HCT116 (cell line): ENCODE results near the gene IRF2BP1. TPM values are rescaled to one million over a fixed set of nuclear protein-coding genes. Genes with fewer than 3 reads are reported as not detected.

ENCODE experiments used
- ATAC-seq: fragments of 200-7000 bp; cut with Tn5 transposase; 2 replicates; pipeline ENCODE4 v1.9.1; 2020; ENCODE audit warnings: mild to moderate bottlenecking, moderate library complexity
- BruUV-seq: library from RNA; stranded (reverse); fragments of 400-500 nt; replicated peaks from 2 replicates; lab custom pipeline; 2021; lab: Mats Ljungman, UMichigan
- CTCF ChIA-PET: fragments of 300-600 bp; sonication (Branson Sonifier 250); formaldehyde crosslinking; loops from one replicate; lab custom pipeline; 2021; ENCODE audit warnings: antibody characterized with exemption; lab: Charles Lee
- POLR2A ChIA-PET: fragments of 300-600, 350-600 bp; sonication (Branson Sonifier 250); formaldehyde crosslinking; loops from one replicate; lab custom pipeline; 2021; ENCODE audit warnings: antibody characterized with exemption; lab: Charles Lee
- RAD21 ChIA-PET, 2 experiments: fragments of 300-600 bp; sonication (Branson Sonifier 250); formaldehyde crosslinking; loops; one replicate each; lab custom pipeline; 2023; ENCODE audit warnings: low total read pairs in 2 of 2; ENCODE audit not compliant: uncharacterized antibody in 2 of 2, unreplicated experiment in 2 of 2, low non-redundant PET in 1 of 2; lab: Charles Lee
- DNase-seq: peaks from one replicate; pipeline ENCODE4 v3.0.0-alpha.2; 2010; ENCODE audit warnings: low read depth, low spot score
- H2AFZ ChIP-seq: fragments of 200-600 bp; shearing (Covaris generic), sonication (generic); 2 replicates; pipeline ENCODE4 v1.6.1; 2017; ENCODE audit warnings: low read depth, mixed run types, mixed read lengths, antibody characterized with exemption, low read length; ENCODE audit not compliant: poor library complexity, severe bottlenecking
- H3K27ac ChIP-seq: 2 replicates; pipeline ENCODE4 v1.5.1; 2012; ENCODE audit warnings: low read depth, low read length
- H3K27me3 ChIP-seq: fragments of 200-600 bp; sonication (generic); 2 replicates; pipeline ENCODE4 v1.6.1; 2016; ENCODE audit warnings: mixed run types, low read length, mixed read lengths; ENCODE audit not compliant: insufficient read depth
- H3K36me3 ChIP-seq, 2 experiments: fragments of 200-500 bp in 1 of 2; fragments of 200-600 bp in 1 of 2; sonication (Bioruptor generic) in 1 of 2; sonication (generic) in 1 of 2; 2 replicates each; pipeline versions ENCODE4 v1.5.1 to v1.6.1; 2014 to 2016; ENCODE audit warnings: low read length in 2 of 2, inconsistent platforms in 1 of 2, mixed read lengths in 1 of 2, mixed run types in 1 of 2; ENCODE audit not compliant: insufficient read depth in 2 of 2, control insufficient read depth in 1 of 2
- H3K4me1 ChIP-seq, 2 experiments: fragments of 200-600 bp in 1 of 2; sonication (generic) in 1 of 2; 2 replicates each; pipeline versions ENCODE4 v1.5.1 to v1.6.1; 2012 to 2017; ENCODE audit warnings: low read length in 2 of 2, inconsistent platforms in 1 of 2, mild to moderate bottlenecking in 1 of 2, mixed read lengths in 1 of 2, mixed run types in 1 of 2, moderate library complexity in 1 of 2; ENCODE audit not compliant: insufficient read depth in 2 of 2, control insufficient read depth in 1 of 2
- H3K4me2 ChIP-seq: fragments of 200-600 bp; sonication (generic); 2 replicates; pipeline ENCODE4 v1.6.1; 2017; ENCODE audit warnings: mixed run types, low read length, mixed read lengths
- H3K4me3 ChIP-seq, 2 experiments: fragments of 200-600 bp in 1 of 2; sonication (generic) in 1 of 2; replicated peaks in 1 of 2; 2 replicates each; pipeline ENCODE4 v1.5.1; 2011 to 2016; ENCODE audit warnings: low read length in 2 of 2, control low read depth in 1 of 2, low read depth in 1 of 2, mild to moderate bottlenecking in 1 of 2, mixed read lengths in 1 of 2, mixed run types in 1 of 2
- H3K79me2 ChIP-seq: fragments of 200-600 bp; sonication (generic); 2 replicates; pipeline ENCODE4 v1.6.1; 2017; ENCODE audit warnings: mild to moderate bottlenecking, mixed run types, low read length, moderate library complexity, mixed read lengths; ENCODE audit not compliant: insufficient read depth
- H3K9ac ChIP-seq: fragments of 200-600 bp; sonication (generic); 2 replicates; pipeline ENCODE4 v1.6.1; 2016; ENCODE audit warnings: low read length, mixed read lengths
- H3K9me2 ChIP-seq: fragments of 200-600 bp; sonication (generic), shearing (Covaris generic); 2 replicates; pipeline ENCODE4 v1.6.1; 2017; ENCODE audit warnings: mixed run types, mild to moderate bottlenecking, moderate library complexity; ENCODE audit not compliant: insufficient read depth
- H3K9me3 ChIP-seq, 2 experiments: fragments of 200-500 bp in 1 of 2; fragments of 200-600 bp in 1 of 2; sonication (Bioruptor generic) in 1 of 2; sonication (generic) in 1 of 2; 2 replicates each; pipeline ENCODE4 v1.6.1; 2014 to 2017; ENCODE audit warnings: low read length in 2 of 2, mixed read lengths in 2 of 2, inconsistent platforms in 1 of 2, low read depth in 1 of 2, mild to moderate bottlenecking in 1 of 2, mixed run types in 1 of 2, moderate library complexity in 1 of 2; ENCODE audit not compliant: control insufficient read depth in 1 of 2, insufficient read depth in 1 of 2
- H4K20me1 ChIP-seq: fragments of 200-600 bp; sonication (generic), shearing (Covaris generic); 2 replicates; pipeline ENCODE4 v1.6.1; 2017; ENCODE audit warnings: mixed run types, mild to moderate bottlenecking, moderate library complexity; ENCODE audit not compliant: insufficient read depth
- CBX3 ChIP-seq: IDR thresholded peaks from 2 replicates; pipeline ENCODE4 v1.6.1; 2012; ENCODE audit warnings: low read depth
- CEBPB ChIP-seq: IDR thresholded peaks from 2 replicates; pipeline ENCODE4 v1.6.1; 2012; ENCODE audit warnings: low read depth
- ELF1 ChIP-seq: IDR thresholded peaks from 2 replicates; pipeline ENCODE4 v1.6.1; 2012; ENCODE audit warnings: low read depth, borderline replicate concordance
- EZH2phosphoT487 ChIP-seq: fragments of 200-600 bp; IDR thresholded peaks from 2 replicates; pipeline ENCODE4 v1.6.1; 2018; ENCODE audit warnings: antibody characterized with exemption, borderline replicate concordance
- FOSL1 ChIP-seq: IDR thresholded peaks from 2 replicates; pipeline ENCODE4 v1.6.1; 2012; ENCODE audit warnings: low read depth
- JUND ChIP-seq: IDR thresholded peaks from 2 replicates; pipeline ENCODE4 v1.6.1; 2012
- POLR2A ChIP-seq: IDR thresholded peaks from 2 replicates; pipeline ENCODE4 v1.7.0; 2011; ENCODE audit warnings: borderline replicate concordance; ENCODE audit not compliant: insufficient read depth, insufficient read length; ENCODE audit errors: extremely low read depth
- POLR2AphosphoS5 ChIP-seq: IDR thresholded peaks from 2 replicates; pipeline ENCODE4 v1.6.1; 2011; ENCODE audit warnings: mild to moderate bottlenecking, low read depth, low read length, moderate library complexity
- RAD21 ChIP-seq: IDR thresholded peaks from 2 replicates; pipeline ENCODE4 v1.6.1; 2012; ENCODE audit warnings: low read depth, mild to moderate bottlenecking
- SIN3A ChIP-seq: IDR thresholded peaks from 2 replicates; pipeline ENCODE4 v1.6.1; 2012; ENCODE audit warnings: low read depth
- SP1 ChIP-seq: IDR thresholded peaks from 2 replicates; pipeline ENCODE4 v1.6.1; 2012; ENCODE audit warnings: low read depth
- SRF ChIP-seq: IDR thresholded peaks from 2 replicates; pipeline ENCODE4 v1.6.1; 2012; ENCODE audit warnings: low read depth
- TCF7L2 ChIP-seq: IDR thresholded peaks from 2 replicates; pipeline ENCODE4 v1.7.0; 2011; ENCODE audit warnings: borderline replicate concordance, inconsistent platforms; ENCODE audit not compliant: insufficient read depth, insufficient read length; ENCODE audit errors: extremely low read depth
- ZFX ChIP-seq: fragments of 450-650 bp; IDR thresholded peaks from 2 replicates; pipeline ENCODE4 v1.6.1; 2017
- ZNF274 ChIP-seq: fragments of 200-500 bp; sonication (Bioruptor generic); IDR thresholded peaks from 2 replicates; pipeline ENCODE4 v1.6.1; 2014; ENCODE audit warnings: mild to moderate bottlenecking, low read depth, low read length, inconsistent platforms
- intact Hi-C: fragments of 100-400 bp; cut with micrococcal nuclease; formaldehyde crosslinking; loops from 2 replicates; pipeline ENCODE4 v1.10.0; 2022
- total RNA-seq: library from RNA; stranded (reverse); gene quantifications from one replicate; pipeline ENCODE4 v1.2.1, GENCODE V29; 2021; ENCODE audit not compliant: unreplicated experiment
- TF ChIP-seq, protein P1 (sequence below), 3 experiments: fragments of 200-600 bp in 1 of 3; sonication (generic) in 1 of 3; IDR thresholded peaks in 2 of 3; conservative IDR thresholded peaks in 1 of 3; 2 replicates each; pipeline ENCODE4 v1.5.1; 2012 to 2017; ENCODE audit warnings: low read depth in 2 of 3, low read length in 2 of 3, antibody characterized with exemption in 1 of 3, borderline replicate concordance in 1 of 3, control low read depth in 1 of 3, mild to moderate bottlenecking in 1 of 3, mixed read lengths in 1 of 3, mixed run types in 1 of 3, moderate library complexity in 1 of 3; ENCODE audit not compliant: insufficient read depth in 1 of 3
- TF ChIP-seq, protein P2 (sequence below): IDR thresholded peaks from 2 replicates; pipeline ENCODE4 v1.6.1; 2012

The IRF2BP1 gene
- total RNA-seq, 1 experiment from 2014 or later, result 33.9 TPM

DNA sequence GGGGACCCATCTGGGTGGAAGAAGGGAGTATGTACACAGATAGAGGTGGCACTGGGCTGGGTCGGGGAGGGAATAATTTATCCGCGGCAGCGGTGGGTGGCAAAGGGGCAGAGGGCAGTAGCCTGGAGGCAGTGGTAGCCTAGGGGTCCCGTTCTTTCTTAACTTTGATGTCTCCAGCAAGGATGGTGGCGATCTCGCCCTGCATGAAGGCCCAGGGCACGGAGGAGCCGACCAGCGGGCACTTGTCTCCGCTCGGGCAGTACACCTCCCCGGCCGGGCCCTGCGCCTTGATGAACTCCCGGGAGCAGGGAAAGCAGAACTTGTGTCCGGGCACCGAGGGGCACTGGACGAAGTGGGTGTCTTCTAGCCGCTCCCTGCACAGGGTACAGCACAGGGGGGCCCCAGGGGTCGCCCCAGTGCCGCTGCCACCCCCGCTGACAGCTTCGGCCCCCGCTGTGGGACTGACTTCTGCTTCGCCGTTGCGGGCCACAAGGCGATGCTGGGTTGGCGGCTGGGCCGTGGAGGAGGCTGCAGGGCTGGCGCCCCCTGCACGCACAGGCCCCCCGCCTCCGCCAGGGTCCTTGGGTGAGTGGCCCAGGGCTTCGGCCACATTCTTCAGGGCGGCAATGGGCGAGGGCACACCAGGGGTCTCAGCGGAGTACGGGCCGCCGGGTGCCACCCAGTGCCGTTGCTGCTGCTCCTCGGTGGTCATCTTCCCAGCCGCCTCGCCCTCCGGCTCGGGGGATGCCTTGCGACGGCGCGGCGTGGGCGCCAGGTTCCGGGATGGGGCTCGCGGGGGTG is 1.9 kb downstream of the IRF2BP1 start:
- intact Hi-C loops, result loop anchor here (1.0 kb wide), 2 partner anchors 20 to 67 kb away; partner anchors contain the start of gene FOXA3
- BruUV-seq, result no TSS peak
- peak overlapping the region; percentile 91; the same call in 1 of the 2 replicates for H3K27ac ChIP-seq
- H3K9ac ChIP-seq, result no peak overlapping the region
- TF ChIP-seq POLR2A (no peak), ZFX (no peak), SP1 (no peak), ELF1 (no peak)
- TF ChIP-seq, protein P1, sequence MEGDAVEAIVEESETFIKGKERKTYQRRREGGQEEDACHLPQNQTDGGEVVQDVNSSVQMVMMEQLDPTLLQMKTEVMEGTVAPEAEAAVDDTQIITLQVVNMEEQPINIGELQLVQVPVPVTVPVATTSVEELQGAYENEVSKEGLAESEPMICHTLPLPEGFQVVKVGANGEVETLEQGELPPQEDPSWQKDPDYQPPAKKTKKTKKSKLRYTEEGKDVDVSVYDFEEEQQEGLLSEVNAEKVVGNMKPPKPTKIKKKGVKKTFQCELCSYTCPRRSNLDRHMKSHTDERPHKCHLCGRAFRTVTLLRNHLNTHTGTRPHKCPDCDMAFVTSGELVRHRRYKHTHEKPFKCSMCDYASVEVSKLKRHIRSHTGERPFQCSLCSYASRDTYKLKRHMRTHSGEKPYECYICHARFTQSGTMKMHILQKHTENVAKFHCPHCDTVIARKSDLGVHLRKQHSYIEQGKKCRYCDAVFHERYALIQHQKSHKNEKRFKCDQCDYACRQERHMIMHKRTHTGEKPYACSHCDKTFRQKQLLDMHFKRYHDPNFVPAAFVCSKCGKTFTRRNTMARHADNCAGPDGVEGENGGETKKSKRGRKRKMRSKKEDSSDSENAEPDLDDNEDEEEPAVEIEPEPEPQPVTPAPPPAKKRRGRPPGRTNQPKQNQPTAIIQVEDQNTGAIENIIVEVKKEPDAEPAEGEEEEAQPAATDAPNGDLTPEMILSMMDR (IDR thresholded peaks at IDR 0.05 in 2 of 3, conservative IDR thresholded peaks at IDR 0.05 in 1 of 3; ENCODE audit: borderline replicate concordance in 1 of 3, insufficient read depth in 1 of 3, low read depth in 2 of 3, low read length in 2 of 3), result no peak
- ChIA-PET RAD21 (no interaction called here), POLR2A (no interaction called here), CTCF (no interaction called here)
- DNase-seq (no peak), ATAC-seq (no peak)
- no peak overlapping the region for H2AFZ ChIP-seq
- H3K27me3 ChIP-seq, result no peaks in the 10 kb centered on the region
- H3K4me3 ChIP-seq, result no peak overlapping the region
- H3K9me2 ChIP-seq, result no peaks in the 10 kb centered on the region
- no peaks in the 10 kb centered on the region for H3K9me3 ChIP-seq
- no peaks in the 10 kb centered on the region for H4K20me1 ChIP-seq
- peaks cover 21 to 47% of the 10 kb centered on the region in 2 experiments for H3K4me1 ChIP-seq
- H3K79me2 ChIP-seq, result peaks cover 15% of the 10 kb centered on the region
- peak overlapping the region; percentile 89 for H3K4me2 ChIP-seq
- H3K36me3 ChIP-seq, result no peaks in the 10 kb centered on the region

DNA sequence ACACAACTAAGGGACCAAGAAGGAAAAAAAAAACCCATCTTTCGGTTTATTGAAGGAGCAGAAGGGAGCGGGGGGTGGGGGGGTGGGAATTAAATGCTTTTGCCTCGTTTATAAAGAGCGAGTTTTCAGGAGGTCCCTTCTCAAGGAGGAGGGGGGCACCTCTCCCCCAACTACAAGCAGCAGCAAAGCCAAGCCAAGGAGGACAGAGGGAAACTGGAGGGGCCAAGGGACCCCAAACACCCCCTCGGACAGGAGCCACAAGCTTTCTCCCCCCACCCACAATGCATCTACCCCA is 2.4 kb downstream of the IRF2BP1 start:
- Histone ChIP-seq H3K9ac (no peak overlapping the region), H3K4me1 (peaks cover 21 to 50% of the 10 kb centered on the region in 2 experiments), H3K9me2 (no peaks in the 10 kb centered on the region), H3K79me2 (peaks cover 15% of the 10 kb centered on the region), H3K36me3 (no peaks in the 10 kb centered on the region), H4K20me1 (no peaks in the 10 kb centered on the region), H3K27ac (peak overlapping the region; percentile 91; the same call in 1 of the 2 replicates), H3K4me3 (peak overlapping the region in 1 of 2 experiments; percentile 61; a peak in 1 of 4 replicates), H2AFZ (no peak overlapping the region), H3K4me2 (peak overlapping the region; percentile 96), H3K27me3 (no peaks in the 10 kb centered on the region), H3K9me3 (no peaks in the 10 kb centered on the region)
- ATAC-seq (no peak), DNase-seq (no peak)
- BruUV-seq, result no TSS peak
- CTCF ChIA-PET, result interaction anchor here (5.0 kb wide), 1 partner anchor 20 kb away, joined by 45 read pairs; the partner anchor contains the start of genes FOXA3 and SYMPK
- RAD21 ChIA-PET, result no interaction called here
- POLR2A ChIA-PET, result interaction anchor here (3.3 kb wide), 1 partner anchor 19 kb away, joined by 24 read pairs; the partner anchor contains the start of genes FOXA3 and SYMPK
- intact Hi-C loops, result loop anchor here (1.0 kb wide), 2 partner anchors 19 to 66 kb away; partner anchors contain the start of gene FOXA3
- TF ChIP-seq TCF7L2 (no peak), CEBPB (no peak), SRF (no peak), POLR2AphosphoS5 (no peak), SIN3A (no peak), CBX3 (no peak), ZNF274 (no peak), ZFX (no peak), EZH2phosphoT487 (no peak), FOSL1 (no peak), POLR2A (no peak), SP1 (no peak), RAD21 (no peak), JUND (no peak)
- TF ChIP-seq, protein P2, sequence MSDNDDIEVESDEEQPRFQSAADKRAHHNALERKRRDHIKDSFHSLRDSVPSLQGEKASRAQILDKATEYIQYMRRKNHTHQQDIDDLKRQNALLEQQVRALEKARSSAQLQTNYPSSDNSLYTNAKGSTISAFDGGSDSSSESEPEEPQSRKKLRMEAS, result no peak
